Endodermal cell (in vitro differentiated cells): ENCODE results near the gene ADM. TPM values are rescaled to one million over a fixed set of nuclear protein-coding genes. Genes with fewer than 3 reads are reported as not detected.

Experiments
- DNase-seq: peaks from one replicate; pipeline ENCODE4 v3.0.0-alpha.2; 2017
- H3K27ac ChIP-seq: 2 replicates; pipeline ENCODE4 v1.5.1; 2013; ENCODE audit warnings: mild to moderate bottlenecking, low read depth, low read length, moderate library complexity
- H3K27me3 ChIP-seq: 2 replicates; pipeline ENCODE4 v1.6.1; 2013; ENCODE audit warnings: mild to moderate bottlenecking, low read length, moderate library complexity; ENCODE audit not compliant: insufficient read depth, control insufficient read depth, poor library complexity, severe bottlenecking
- H3K36me3 ChIP-seq: 2 replicates; pipeline ENCODE4 v1.7.0; 2013; ENCODE audit warnings: mild to moderate bottlenecking, low read length, moderate library complexity; ENCODE audit not compliant: control insufficient read depth, insufficient read depth
- H3K4me1 ChIP-seq: one replicate; pipeline ENCODE4 v1.7.0; 2013; ENCODE audit warnings: low read length; ENCODE audit not compliant: control insufficient read depth, insufficient read depth
- H3K4me3 ChIP-seq: 2 replicates; pipeline ENCODE4 v1.5.1; 2013; ENCODE audit warnings: mild to moderate bottlenecking, low read length, moderate library complexity
- H3K9ac ChIP-seq: 2 replicates; pipeline ENCODE4 v1.6.1; 2013; ENCODE audit warnings: mild to moderate bottlenecking, low read length, moderate library complexity; ENCODE audit not compliant: poor library complexity, severe bottlenecking; ENCODE audit errors: extremely low read depth
- H3K9me3 ChIP-seq: 2 replicates; pipeline ENCODE4 v1.6.1; 2013; ENCODE audit warnings: mild to moderate bottlenecking, low read length, moderate library complexity; ENCODE audit not compliant: control insufficient read depth
- H3K27ac Mint-ChIP-seq: 2 replicates; pipeline ENCODE4 v1.8.0; 2020; ENCODE audit warnings: mixed read lengths
- H3K27me3 Mint-ChIP-seq: 2 replicates; pipeline ENCODE4 v1.8.0; 2021; ENCODE audit warnings: mild to moderate bottlenecking, mixed read lengths; ENCODE audit not compliant: insufficient read depth
- H3K36me3 Mint-ChIP-seq: 2 replicates; pipeline ENCODE4 v1.8.0; 2020; ENCODE audit warnings: low read depth, mixed read lengths
- H3K4me1 Mint-ChIP-seq: 2 replicates; pipeline ENCODE4 v1.8.0; 2020; ENCODE audit warnings: mixed read lengths
- H3K4me3 Mint-ChIP-seq: 2 replicates; pipeline ENCODE4 v1.8.0; 2020; ENCODE audit warnings: mild to moderate bottlenecking, moderate library complexity, mixed read lengths
- H3K9me3 Mint-ChIP-seq: 2 replicates; pipeline ENCODE4 v1.8.0; 2020; ENCODE audit warnings: mild to moderate bottlenecking, mixed read lengths
- WGBS, 2 experiments: methylation state at CpG; one replicate each; pipeline versions ENCODE4 v1.1.5 to v1.1.7; 2013; ENCODE audit warnings: missing lambda C conversion rate in 2 of 2, mixed read lengths in 1 of 2; ENCODE audit not compliant: insufficient coverage in 1 of 2, insufficient read length in 1 of 2; 5-methylcytosine and 5-hydroxymethylcytosine counted together
- total RNA-seq, 2 donors: library from RNA; stranded (reverse); fragmentation: NEBNext Ultra II Directional in 1 of 2; extraction: Animal tissue kit (Norgen Biotek cat#: 25700) in 1 of 2; gene quantifications; 2 replicates in 1 of 2; 3 replicates in 1 of 2; pipeline ENCODE4 v1.2.1, GENCODE V29; 2021
- TF ChIP-seq, protein P1 (sequence below): fragments of 200-600 bp; sonication (generic); conservative IDR thresholded peaks from 2 replicates; pipeline ENCODE4 v1.5.0; 2021; ENCODE audit warnings: antibody characterized with exemption, mild to moderate bottlenecking

Gene ADM
- total RNA-seq, 2 donors from 2014 or later = 20.6 to 35.5 TPM

DNA sequence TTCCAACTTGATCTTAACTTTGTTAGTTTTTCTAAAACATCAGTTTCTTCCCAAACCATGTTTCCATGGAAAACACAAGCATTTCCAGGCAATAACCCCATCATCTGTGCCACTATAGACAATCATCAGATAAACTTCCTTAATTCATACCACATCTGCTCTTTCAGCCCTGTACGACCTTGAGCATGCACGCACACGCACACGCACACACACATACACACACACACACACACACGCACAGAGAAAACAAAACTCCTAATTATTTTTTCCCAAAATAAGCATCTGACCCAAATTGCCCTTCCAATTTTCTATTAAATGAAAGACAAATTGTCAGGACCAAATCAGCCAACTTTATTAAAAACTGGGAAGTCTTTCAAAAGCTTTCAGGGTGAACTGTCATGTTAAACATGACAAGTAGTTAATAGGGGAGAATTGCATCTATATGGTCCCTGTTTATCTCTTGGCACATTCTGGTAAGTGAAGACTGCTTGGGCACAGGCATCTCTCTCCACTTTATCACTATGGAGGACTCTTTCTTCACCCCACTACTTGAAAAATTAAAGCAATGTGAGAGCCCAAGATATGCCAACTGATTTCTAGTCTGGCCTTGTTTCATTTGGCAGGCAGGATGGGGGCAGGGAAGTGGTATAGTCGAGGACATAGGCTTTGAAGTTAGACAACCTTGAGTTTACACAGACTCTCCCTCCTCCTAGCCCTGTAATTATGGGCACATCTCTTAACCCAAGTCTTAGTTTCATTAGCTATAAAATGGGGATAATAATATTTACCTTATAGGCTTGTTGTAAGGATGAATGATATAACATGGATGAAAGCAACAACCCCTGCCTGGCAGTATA, 15.1 kb downstream of the ADM start:
- H3K4me3 Mint-ChIP-seq = no peak overlapping the region
- no peaks in the 10 kb centered on the region for H3K9me3 ChIP-seq
- H3K4me1 ChIP-seq = peaks cover 30% of the 10 kb centered on the region
- H3K36me3 ChIP-seq = no peaks in the 10 kb centered on the region
- peaks cover 44% of the 10 kb centered on the region for H3K27me3 Mint-ChIP-seq
- no peak overlapping the region for H3K4me3 ChIP-seq
- H3K36me3 Mint-ChIP-seq = no peaks in the 10 kb centered on the region
- H3K9ac ChIP-seq = no peak overlapping the region
- no peak overlapping the region for H3K27ac ChIP-seq
- no peak for DNase-seq
- H3K9me3 Mint-ChIP-seq = no peaks in the 10 kb centered on the region
- peaks cover 43% of the 10 kb centered on the region for H3K4me1 Mint-ChIP-seq
- WGBS, 2 experiments = 87 to 100% methylated on average over 3 to 6 of the region's 6 CpGs
- no peak overlapping the region for H3K27ac Mint-ChIP-seq
- TF ChIP-seq, protein P1, sequence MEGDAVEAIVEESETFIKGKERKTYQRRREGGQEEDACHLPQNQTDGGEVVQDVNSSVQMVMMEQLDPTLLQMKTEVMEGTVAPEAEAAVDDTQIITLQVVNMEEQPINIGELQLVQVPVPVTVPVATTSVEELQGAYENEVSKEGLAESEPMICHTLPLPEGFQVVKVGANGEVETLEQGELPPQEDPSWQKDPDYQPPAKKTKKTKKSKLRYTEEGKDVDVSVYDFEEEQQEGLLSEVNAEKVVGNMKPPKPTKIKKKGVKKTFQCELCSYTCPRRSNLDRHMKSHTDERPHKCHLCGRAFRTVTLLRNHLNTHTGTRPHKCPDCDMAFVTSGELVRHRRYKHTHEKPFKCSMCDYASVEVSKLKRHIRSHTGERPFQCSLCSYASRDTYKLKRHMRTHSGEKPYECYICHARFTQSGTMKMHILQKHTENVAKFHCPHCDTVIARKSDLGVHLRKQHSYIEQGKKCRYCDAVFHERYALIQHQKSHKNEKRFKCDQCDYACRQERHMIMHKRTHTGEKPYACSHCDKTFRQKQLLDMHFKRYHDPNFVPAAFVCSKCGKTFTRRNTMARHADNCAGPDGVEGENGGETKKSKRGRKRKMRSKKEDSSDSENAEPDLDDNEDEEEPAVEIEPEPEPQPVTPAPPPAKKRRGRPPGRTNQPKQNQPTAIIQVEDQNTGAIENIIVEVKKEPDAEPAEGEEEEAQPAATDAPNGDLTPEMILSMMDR = no peak
- peaks cover 5% of the 10 kb centered on the region for H3K27me3 ChIP-seq

- Mint-ChIP-seq H3K27ac (no peak overlapping the region), H3K9me3 (no peaks in the 10 kb centered on the region), H3K4me1 (peaks cover 52% of the 10 kb centered on the region), H3K4me3 (no peak overlapping the region), H3K27me3 (peaks cover 42% of the 10 kb centered on the region), H3K36me3 (no peaks in the 10 kb centered on the region)
- no peak overlapping the region for H3K27ac ChIP-seq
- no peak overlapping the region for H3K4me3 ChIP-seq
- H3K4me1 ChIP-seq = peaks cover 37% of the 10 kb centered on the region
- TF ChIP-seq, protein P1 = no peak
- H3K9me3 ChIP-seq = no peaks in the 10 kb centered on the region
- no peaks in the 10 kb centered on the region for H3K36me3 ChIP-seq
- DNase-seq = no peak
- WGBS, 2 experiments = 99% methylated on average over 4 of the region's 4 CpGs; no CpG with 5 or more reads in 1 of the 2 experiments
- H3K9ac ChIP-seq = no peak overlapping the region
- H3K27me3 ChIP-seq = peaks cover 5% of the 10 kb centered on the region
These were observed 16.0 kb downstream of the ADM start for GRCh38 chr11:10320736-10321465.

GRCh38 chr11:10322401-10322800, 17.5 kb downstream of the ADM start:
- TF ChIP-seq, protein P1 = no peak
- Histone ChIP-seq H3K4me1 (peaks cover 37% of the 10 kb centered on the region), H3K4me3 (no peak overlapping the region), H3K27ac (no peak overlapping the region), H3K36me3 (no peaks in the 10 kb centered on the region), H3K27me3 (peaks cover 5% of the 10 kb centered on the region), H3K9ac (no peak overlapping the region), H3K9me3 (no peaks in the 10 kb centered on the region)
- H3K27ac Mint-ChIP-seq = no peak overlapping the region
- no peak for DNase-seq
- peaks cover 36% of the 10 kb centered on the region for H3K27me3 Mint-ChIP-seq
- no peaks in the 10 kb centered on the region for H3K9me3 Mint-ChIP-seq
- WGBS, 2 experiments = 61 to 70% methylated on average over 2 of the region's 2 CpGs
- H3K4me1 Mint-ChIP-seq = peaks cover 59% of the 10 kb centered on the region
- no peaks in the 10 kb centered on the region for H3K36me3 Mint-ChIP-seq
- H3K4me3 Mint-ChIP-seq = no peak overlapping the region
